Sigmoid colon (tissue), 4 donors: ENCODE measurements around the gene ATP6AP1.

ENCODE experiments used
- CTCF ChIP-seq, 4 experiments: fragments of 450-650 bp in 3 of 4; fragments of 200-600 bp in 1 of 4; IDR thresholded peaks; one replicate each; pipeline ENCODE4 v1.5.1; 2016 to 2019; ENCODE audit warnings: antibody characterized with exemption in 4 of 4, mild to moderate bottlenecking in 3 of 4, moderate library complexity in 2 of 4
- EP300 ChIP-seq, 4 donors: sonication (generic); formaldehyde crosslinking; IDR thresholded peaks; one replicate each; pipeline ENCODE4 v1.6.1; 2017; ENCODE audit warnings: antibody characterized with exemption in 4 of 4
- POLR2A ChIP-seq, 2 donors: fragments of 450-650 bp; IDR thresholded peaks; one replicate each; pipeline ENCODE4 v1.6.1; 2016; ENCODE audit warnings: antibody characterized with exemption in 2 of 2, mild to moderate bottlenecking in 2 of 2, moderate library complexity in 2 of 2
- POLR2AphosphoS5 ChIP-seq, 4 donors: sonication (generic); formaldehyde crosslinking; IDR thresholded peaks; one replicate each; pipeline ENCODE4 v1.6.1; 2017; ENCODE audit warnings: antibody characterized with exemption in 4 of 4

DNA sequence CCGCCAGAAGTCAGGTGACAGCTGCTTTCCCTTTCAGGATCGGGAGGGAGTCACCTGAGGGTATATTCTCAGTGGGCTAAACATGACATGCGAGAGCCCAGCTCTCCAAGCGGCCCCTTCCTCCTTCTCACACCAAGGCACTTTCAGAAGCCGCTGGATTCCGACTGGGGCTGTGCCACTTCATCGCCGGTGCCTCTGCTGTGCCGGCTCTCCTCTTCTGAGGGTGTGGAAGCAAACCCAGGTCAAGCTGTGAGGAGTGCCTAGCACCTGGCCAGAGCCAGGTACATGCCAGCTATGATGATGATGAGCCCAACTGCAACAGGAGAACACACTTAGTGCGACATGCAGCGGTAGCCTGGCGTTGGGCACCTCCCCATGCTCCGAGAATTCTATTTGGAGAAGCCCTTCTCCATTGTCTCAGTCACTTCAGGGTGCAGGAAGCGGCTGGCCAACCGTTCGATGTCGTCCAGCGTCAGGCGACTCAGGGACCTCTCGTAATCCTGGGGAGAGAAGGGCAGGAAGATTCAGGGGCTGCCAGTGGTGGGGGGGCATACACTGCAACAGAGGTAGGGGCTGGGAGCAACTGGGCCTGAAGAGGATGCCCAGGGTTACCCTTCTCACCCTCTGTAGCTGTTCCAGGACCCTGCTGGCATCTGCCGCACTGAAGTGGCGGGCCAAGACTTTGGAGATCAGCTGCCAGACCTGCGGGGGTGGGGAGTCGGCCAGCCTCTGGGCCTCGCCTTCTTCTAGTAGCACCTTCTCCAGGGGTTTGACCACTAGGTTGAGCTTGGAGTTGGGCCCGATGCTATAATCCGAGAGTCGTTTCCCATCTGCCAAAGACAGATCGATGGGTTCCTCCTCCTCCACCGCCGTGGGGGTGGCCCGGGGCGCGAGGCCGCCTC is 56.9 kb downstream of the ATP6AP1 start:
- no peak for TF ChIP-seq CTCF (IDR thresholded peaks at IDR 0.05)
- no peak for TF ChIP-seq POLR2A (IDR thresholded peaks at IDR 0.05)
- no peak for TF ChIP-seq POLR2AphosphoS5 (IDR thresholded peaks at IDR 0.05)
- no peak for TF ChIP-seq EP300 (IDR thresholded peaks at IDR 0.05)
